HUES6 (cell line): ENCODE data around the gene HLA-E.
"Not testable (repeated sequence)": the region's sequence is repeated elsewhere in the genome, so short reads cannot be mapped to it uniquely, and the experiment has no call there.

Source experiments
- H3K27ac ChIP-seq: 2 replicates; pipeline ENCODE4 v1.7.0; 2013; ENCODE audit warnings: low read depth, mild to moderate bottlenecking, low read length, inconsistent platforms
- H3K27me3 ChIP-seq: 2 replicates; pipeline ENCODE4 v1.6.1; 2013; ENCODE audit warnings: low read length; ENCODE audit not compliant: control insufficient read depth, insufficient read depth
- H3K36me3 ChIP-seq: 2 replicates; pipeline ENCODE4 v1.6.1; 2013; ENCODE audit warnings: low read length; ENCODE audit not compliant: control insufficient read depth, insufficient read depth
- H3K4me1 ChIP-seq: 2 replicates; pipeline ENCODE4 v1.6.1; 2013; ENCODE audit warnings: low read length; ENCODE audit not compliant: control insufficient read depth, insufficient read depth
- H3K4me3 ChIP-seq: 2 replicates; pipeline ENCODE4 v1.5.1; 2013; ENCODE audit warnings: low read depth, low read length
- H3K9ac ChIP-seq: one replicate; pipeline ENCODE4 v1.6.1; 2013; ENCODE audit warnings: mild to moderate bottlenecking, low read length
- H3K9me3 ChIP-seq: 2 replicates; pipeline ENCODE4 v1.6.1; 2013; ENCODE audit warnings: low read depth, low read length; ENCODE audit not compliant: control insufficient read depth, insufficient read depth

The HLA-E gene

DNA sequence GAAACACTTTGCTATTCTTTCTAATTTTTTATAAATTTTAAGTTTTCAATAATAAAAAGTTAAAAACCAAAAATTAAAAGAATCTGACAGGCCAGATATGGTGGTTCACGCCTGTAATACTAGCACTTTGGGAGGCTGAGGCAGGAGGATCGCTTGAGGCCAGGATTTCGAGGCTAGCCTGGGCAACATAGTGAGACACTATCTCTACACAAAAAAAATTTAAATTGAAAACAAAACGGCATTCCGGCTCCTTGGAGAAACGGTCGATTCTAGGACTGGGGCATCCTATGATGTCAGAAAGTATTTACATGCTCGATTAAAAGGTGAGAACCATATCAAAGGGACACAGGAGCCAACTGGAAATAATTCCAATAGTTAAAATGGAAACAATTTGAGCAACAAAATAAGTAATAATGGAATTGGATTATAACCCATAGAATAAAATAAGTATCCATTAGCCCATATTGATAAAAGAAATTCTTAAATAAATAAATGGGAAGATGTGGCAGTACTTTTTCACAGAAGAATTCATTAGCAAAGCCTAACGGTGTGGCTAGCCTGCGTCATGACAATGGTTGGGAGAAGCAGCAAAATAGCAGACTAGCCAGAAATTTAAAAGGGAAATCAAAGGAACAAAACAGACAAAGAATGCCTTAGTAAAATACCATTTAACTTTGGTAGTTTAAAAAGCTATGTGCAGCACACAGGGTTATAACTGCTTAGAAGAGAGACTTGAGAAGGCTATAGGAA, 21.3 kb downstream of the HLA-E start:
- Histone ChIP-seq H3K27ac (no peak overlapping the region), H3K36me3 (no peaks in the 10 kb centered on the region), H3K4me3 (no peak overlapping the region), H3K27me3 (no peaks in the 10 kb centered on the region), H3K9ac (no peak overlapping the region), H3K4me1 (peaks cover 14% of the 10 kb centered on the region), H3K9me3 (no peaks in the 10 kb centered on the region)

DNA sequence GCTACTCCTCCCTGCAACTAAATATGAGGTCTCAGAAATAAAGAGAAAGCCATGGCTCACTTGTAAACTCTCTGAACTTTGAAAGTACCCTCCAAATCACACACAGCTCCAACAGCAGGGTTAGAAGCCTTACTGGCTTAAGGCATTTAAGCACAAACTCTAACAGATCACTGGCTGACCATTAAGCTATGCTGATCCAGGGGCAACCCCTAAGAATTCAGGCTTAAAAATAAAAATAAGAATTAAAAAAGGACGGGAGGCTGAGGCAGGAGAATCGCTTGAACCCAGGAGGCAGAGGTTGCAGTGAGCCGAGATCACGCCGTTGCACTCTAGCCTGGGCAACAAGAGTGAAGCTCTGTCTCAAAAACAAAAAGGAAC, 21.8 kb downstream of the HLA-E start:
- Histone ChIP-seq H3K36me3 (no peaks in the 10 kb centered on the region), H3K4me1 (peaks cover 14% of the 10 kb centered on the region), H3K27me3 (no peaks in the 10 kb centered on the region), H3K27ac (no peak overlapping the region), H3K9ac (no peak overlapping the region), H3K9me3 (no peaks in the 10 kb centered on the region), H3K4me3 (no peak overlapping the region)

DNA sequence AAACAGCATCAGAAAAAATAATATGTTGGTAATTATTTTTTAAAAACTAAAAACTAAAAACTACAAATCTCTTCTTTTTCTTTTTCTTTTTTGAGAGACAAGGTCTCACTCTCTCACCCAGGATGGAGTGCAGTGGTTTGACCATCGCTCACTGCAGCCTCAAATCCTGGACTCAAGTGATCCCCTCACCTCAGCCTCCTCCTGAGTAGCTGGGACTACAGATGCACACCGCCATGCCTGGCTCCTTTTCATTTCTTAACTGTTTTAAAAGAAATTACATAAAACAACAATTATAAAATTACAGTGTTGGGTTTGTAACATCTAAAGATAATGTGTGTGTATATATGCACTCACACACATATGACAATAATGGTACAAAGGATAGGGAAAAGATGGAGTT, 24.1 kb downstream of the HLA-E start:
- Histone ChIP-seq H3K27ac (no peak overlapping the region), H3K4me1 (peaks cover 14% of the 10 kb centered on the region), H3K9me3 (no peaks in the 10 kb centered on the region), H3K9ac (no peak overlapping the region), H3K27me3 (no peaks in the 10 kb centered on the region), H3K4me3 (no peak overlapping the region), H3K36me3 (no peaks in the 10 kb centered on the region)

DNA sequence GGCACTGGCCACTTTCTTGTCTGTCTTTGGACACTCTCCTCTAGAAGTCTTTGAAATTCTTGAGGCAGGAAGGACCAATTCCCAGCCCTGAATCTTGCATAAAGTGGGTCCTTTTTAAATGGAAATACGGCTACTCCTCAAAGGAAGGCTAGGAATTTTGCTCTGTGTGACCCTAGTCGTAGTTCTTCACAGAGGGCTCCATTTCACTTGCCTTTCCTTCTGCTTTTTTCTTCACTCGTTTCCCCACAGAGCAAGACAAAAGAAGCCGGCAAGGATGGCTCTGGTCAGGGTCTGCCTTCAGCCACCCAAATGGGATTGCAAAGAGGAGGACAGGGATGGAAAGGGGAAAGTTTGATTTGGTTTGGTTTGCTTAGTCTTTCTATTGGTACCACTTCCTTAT, 25.8 kb downstream of the HLA-E start:
- Histone ChIP-seq H3K36me3 (no peaks in the 10 kb centered on the region), H3K4me3 (peak overlapping the region; percentile 57), H3K27me3 (no peaks in the 10 kb centered on the region), H3K9ac (peak overlapping the region; percentile 32), H3K27ac (peak overlapping the region; percentile 12; the same call in 1 of the 2 replicates), H3K9me3 (no peaks in the 10 kb centered on the region), H3K4me1 (peaks cover 14% of the 10 kb centered on the region)

DNA sequence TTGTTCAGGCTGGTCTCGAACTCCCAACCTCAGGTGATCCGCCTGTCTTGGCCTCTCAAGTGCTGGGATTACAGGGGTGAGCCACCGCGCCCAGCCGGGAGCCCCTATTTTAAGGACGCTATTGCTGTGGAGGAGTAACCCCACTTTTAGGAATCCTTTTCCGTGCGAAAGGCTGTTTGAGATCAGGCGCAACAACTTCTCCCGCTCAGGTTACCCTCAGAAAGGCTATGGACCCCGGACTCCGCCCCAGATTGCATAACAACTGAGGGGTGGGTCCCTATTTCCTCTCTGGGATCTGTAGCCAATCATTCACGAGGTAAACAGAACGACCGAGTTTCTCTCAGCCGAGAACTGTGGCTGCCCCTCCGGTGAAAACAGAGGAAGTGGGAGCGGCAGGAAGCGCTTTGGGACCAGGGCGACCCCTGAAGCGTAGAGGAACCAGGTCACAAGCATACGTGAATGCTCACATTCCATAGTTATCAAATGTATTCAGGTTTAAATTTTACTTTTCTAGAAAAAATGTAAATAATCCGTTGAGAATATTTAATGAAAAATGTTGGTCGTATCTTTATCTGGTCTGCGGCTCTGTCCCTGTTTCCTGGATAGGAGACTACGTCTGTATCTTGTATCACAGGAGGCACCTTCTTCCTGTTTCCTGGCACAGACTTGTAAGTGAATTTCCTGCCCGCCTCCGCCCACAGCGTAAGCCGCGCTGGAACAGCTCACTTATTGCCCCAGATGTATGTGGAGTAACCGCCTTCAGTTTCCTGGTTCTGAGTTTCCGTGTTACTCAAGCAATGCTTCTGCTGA, 26.8 kb downstream of the HLA-E start:
- Histone ChIP-seq H3K27me3 (no peaks in the 10 kb centered on the region), H3K36me3 (no peaks in the 10 kb centered on the region), H3K4me3 (peak overlapping the region; percentile 57), H3K9me3 (no peaks in the 10 kb centered on the region), H3K9ac (peak overlapping the region; percentile 32), H3K4me1 (peaks cover 11% of the 10 kb centered on the region), H3K27ac (no peak overlapping the region; the same call in 1 of the 2 replicates)

DNA sequence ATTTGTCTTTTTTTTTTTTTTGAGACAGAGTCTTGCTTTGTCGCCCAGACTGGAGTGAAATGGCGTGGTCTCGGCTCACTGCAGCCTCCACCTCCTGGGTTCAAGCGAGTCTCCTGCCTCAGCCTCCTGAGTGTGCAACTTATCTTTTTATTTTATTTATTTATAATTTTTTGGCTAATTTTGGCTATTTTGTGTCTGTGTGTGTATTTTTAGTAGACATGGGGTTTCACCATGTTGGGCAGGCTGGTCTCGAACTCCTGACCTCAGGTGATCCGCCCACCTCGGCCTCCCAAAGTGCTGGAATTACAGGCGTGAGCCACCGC, 27.4 kb downstream of the HLA-E start:
- not testable (repeated sequence) for H3K27ac ChIP-seq, H3K9me3 ChIP-seq
- peak overlapping the region; percentile 57 for H3K4me3 ChIP-seq

DNA sequence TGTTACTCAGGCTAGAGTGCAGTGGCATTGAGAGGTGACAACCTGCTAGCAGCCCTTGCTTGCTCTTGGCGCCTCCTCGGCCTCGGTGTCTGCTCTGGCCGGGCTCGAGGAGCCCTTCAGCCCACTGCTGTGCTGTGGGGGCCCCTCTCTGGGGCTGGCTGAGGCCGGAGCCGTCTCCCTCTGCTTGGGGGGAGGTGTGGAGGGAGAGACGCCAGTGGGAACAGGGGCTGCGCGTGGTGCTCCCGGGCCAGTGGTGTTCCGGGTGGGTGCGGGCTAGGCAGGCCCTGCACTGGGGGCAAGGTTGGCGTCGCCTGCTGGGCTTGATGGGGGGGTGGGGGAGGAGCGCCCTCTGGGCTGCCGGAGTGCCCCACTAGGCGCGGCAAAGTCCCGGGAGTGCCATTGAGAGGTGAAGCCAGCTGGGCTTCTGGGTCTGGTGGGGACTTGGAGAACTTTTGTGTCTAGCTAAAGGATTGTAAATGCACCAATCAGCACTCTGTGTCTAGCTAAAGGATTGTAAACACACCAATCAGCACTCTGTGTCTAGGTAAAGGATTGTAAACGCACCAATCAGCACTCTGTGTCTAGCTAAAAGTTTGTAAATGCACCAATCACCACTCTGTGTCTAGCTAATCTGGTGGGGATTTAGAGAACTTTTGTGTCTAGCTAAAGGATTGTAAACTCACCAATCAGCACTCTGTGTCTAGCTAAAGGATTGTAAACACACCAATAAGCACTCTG, 28.6 kb downstream of the HLA-E start:
- not testable (repeated sequence) for H3K4me3 ChIP-seq, H3K36me3 ChIP-seq, H3K9me3 ChIP-seq, H3K27me3 ChIP-seq, H3K27ac ChIP-seq, H3K9ac ChIP-seq
- peaks cover 11% of the 10 kb centered on the region for H3K4me1 ChIP-seq

More for the DNA sequence above, 27.4 kb downstream of the HLA-E start:
- not testable (repeated sequence) for H3K36me3 ChIP-seq, H3K27me3 ChIP-seq
- H3K4me1 ChIP-seq = peaks cover 11% of the 10 kb centered on the region
- peak overlapping the region; percentile 14 for H3K9ac ChIP-seq

DNA sequence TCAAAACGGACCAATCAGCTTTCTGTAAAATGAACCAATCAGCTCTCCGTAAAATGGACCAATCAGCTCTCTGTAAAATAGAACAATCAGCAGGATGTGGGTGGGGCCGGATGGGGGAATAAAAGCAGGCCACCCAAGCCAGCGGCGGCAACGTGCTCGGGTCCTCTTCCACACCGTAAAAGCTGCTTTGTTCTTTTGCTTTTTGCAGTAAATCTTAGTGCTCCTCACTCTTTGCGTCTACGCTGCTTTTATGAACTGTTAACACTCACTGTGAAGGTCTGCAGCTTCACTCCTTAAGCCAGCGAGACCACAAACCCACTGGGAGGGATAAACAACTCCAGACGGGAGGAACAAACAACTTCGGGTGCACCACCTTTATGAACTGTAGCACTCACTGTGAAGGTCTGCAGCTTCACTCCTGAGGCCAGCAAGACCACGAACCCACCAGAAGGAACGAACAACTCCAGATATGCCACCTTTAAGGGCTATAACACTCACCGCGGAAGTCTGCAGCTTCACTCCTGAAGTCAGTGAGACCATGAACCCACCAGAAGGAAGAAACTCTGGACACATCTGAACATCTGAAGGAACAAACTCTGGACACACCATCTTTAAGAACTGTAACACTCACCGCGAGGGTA, 29.3 kb downstream of the HLA-E start:
- H3K27me3 ChIP-seq, H3K9me3 ChIP-seq, H3K4me3 ChIP-seq, H3K27ac ChIP-seq, H3K9ac ChIP-seq, H3K36me3 ChIP-seq: not testable (repeated sequence)
- peaks cover 11% of the 10 kb centered on the region for H3K4me1 ChIP-seq

DNA sequence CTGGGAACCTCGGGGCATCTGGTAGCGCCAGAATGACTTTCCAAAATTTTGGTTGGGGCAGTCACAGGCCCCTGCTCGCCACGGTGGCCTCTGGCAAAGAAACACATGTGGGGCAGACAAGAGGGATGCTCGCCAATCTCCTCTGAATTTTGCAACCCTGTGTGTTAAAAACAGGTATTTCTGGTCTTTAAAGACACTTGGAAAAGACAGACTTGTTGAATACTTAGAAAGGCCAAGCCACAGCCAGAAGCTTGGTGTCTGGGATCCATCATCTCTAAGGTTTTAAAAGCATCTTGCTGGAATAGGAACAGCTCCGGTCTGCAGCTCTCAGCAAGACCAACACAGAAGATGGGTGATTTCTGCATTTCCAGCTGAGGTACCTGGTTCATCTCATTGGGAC, 31.2 kb downstream of the HLA-E start:
- H3K27ac ChIP-seq = no peak overlapping the region
- no peak overlapping the region for H3K9ac ChIP-seq
- no peaks in the 10 kb centered on the region for H3K36me3 ChIP-seq

DNA sequence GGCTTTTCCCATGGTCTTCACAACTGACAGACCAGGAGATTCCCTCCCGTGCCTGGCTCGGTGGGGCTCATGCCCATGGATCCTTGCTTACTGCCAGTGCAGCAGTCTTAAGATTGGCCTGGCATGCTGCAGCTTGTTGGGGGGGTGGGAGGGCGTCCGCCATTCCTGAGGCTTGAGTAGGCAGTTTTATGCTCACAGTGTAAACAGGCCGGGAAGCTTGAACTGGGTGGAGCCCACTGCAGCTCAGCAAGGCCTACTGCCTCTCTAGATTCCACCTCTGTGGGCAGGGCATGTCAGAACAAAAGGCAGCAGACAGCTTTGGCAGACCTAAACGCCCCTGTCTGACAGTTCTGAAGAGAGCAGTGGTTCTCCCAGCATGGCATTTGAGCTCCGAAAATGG, 31.8 kb downstream of the HLA-E start:
- not testable (repeated sequence) for H3K4me3 ChIP-seq, H3K27ac ChIP-seq, H3K36me3 ChIP-seq, H3K9me3 ChIP-seq, H3K4me1 ChIP-seq, H3K9ac ChIP-seq, H3K27me3 ChIP-seq

More for the DNA sequence above, 31.2 kb downstream of the HLA-E start:
- Histone ChIP-seq H3K9me3 (no peaks in the 10 kb centered on the region), H3K27me3 (no peaks in the 10 kb centered on the region), H3K4me3 (no peak overlapping the region), H3K4me1 (no peaks in the 10 kb centered on the region; the same call in 1 of the 2 replicates)
